ENCODE data around the gene NOS1AP.

The NOS1AP gene

GRCh38 chr1:162381941-162382750 lies 312.7 kb downstream of the NOS1AP start:
- TF ChIP-seq POLR2A (IDR thresholded peaks at IDR 0.05; ENCODE audit: extremely low read depth, insufficient read length) (no peak), MAX (IDR thresholded peaks at IDR 0.05; ENCODE audit: low read depth, low read length) (no peak), MYC (IDR thresholded peaks at IDR 0.05; ENCODE audit: low read depth, low read length) (no peak), CTCF (IDR thresholded peaks at IDR 0.05; ENCODE audit: low read depth, low read length) (no peak)
- no peak overlapping the region for H3K4me3 ChIP-seq (ENCODE audit: low read depth, low read length)
- no peak for DNase-seq (ENCODE audit: low read depth)

GRCh38 chr1:162383091-162383490 lies 313.6 kb downstream of the NOS1AP start:
- TF ChIP-seq CTCF (IDR thresholded peaks at IDR 0.05; ENCODE audit: low read depth, low read length) (no peak), MYC (IDR thresholded peaks at IDR 0.05; ENCODE audit: low read depth, low read length) (no peak), MAX (IDR thresholded peaks at IDR 0.05; ENCODE audit: low read depth, low read length) (no peak), POLR2A (IDR thresholded peaks at IDR 0.05; ENCODE audit: extremely low read depth, insufficient read length) (no peak)
- DNase-seq (ENCODE audit: low read depth) = no peak
- no peak overlapping the region for H3K4me3 ChIP-seq (ENCODE audit: low read depth, low read length)

GRCh38 chr1:162383516-162383915 lies 314.0 kb downstream of the NOS1AP start:
- DNase-seq (ENCODE audit: low read depth) = no peak
- no peak overlapping the region for H3K4me3 ChIP-seq (ENCODE audit: low read depth, low read length)
- TF ChIP-seq CTCF (IDR thresholded peaks at IDR 0.05; ENCODE audit: low read depth, low read length) = no peak
- TF ChIP-seq MAX (IDR thresholded peaks at IDR 0.05; ENCODE audit: low read depth, low read length) = no peak
- no peak for TF ChIP-seq POLR2A (IDR thresholded peaks at IDR 0.05; ENCODE audit: extremely low read depth, insufficient read length)
- no peak for TF ChIP-seq MYC (IDR thresholded peaks at IDR 0.05; ENCODE audit: low read depth, low read length)

GRCh38 chr1:162384116-162384515 lies 314.6 kb downstream of the NOS1AP start:
- no peak overlapping the region for H3K4me3 ChIP-seq (ENCODE audit: low read depth, low read length)
- DNase-seq (ENCODE audit: low read depth) = no peak
- no peak for TF ChIP-seq CTCF (IDR thresholded peaks at IDR 0.05; ENCODE audit: low read depth, low read length)

GRCh38 chr1:162384601-162385279 lies 315.2 kb downstream of the NOS1AP start:
- TF ChIP-seq CTCF (IDR thresholded peaks at IDR 0.05; ENCODE audit: low read depth, low read length) = no peak
- no peak for TF ChIP-seq MAX (IDR thresholded peaks at IDR 0.05; ENCODE audit: low read depth, low read length)
- TF ChIP-seq MYC (IDR thresholded peaks at IDR 0.05; ENCODE audit: low read depth, low read length) = no peak
- no peak for TF ChIP-seq POLR2A (IDR thresholded peaks at IDR 0.05; ENCODE audit: extremely low read depth, insufficient read length)
- no peak for DNase-seq (ENCODE audit: low read depth)
- H3K4me3 ChIP-seq (ENCODE audit: low read depth, low read length) = no peak overlapping the region
